Measurements from ENCODE around the gene GPX1. TPM values are rescaled to one million over a fixed set of nuclear protein-coding genes. Genes with fewer than 3 reads are reported as not detected.
"Not testable (repeated sequence)": the region's sequence is repeated elsewhere in the genome, so short reads cannot be mapped to it uniquely, and the experiment has no call there.

GPX1 gene
- total RNA-seq, 1 donor from 2014 or later = 415 TPM

- intact Hi-C loops (cut with DNase I) = no loop called here
- peaks cover 18% of the 10 kb centered on the region for H3K36me3 ChIP-seq
- no peaks in the 10 kb centered on the region for H3K27me3 ChIP-seq
- H3K9me3 ChIP-seq = no peaks in the 10 kb centered on the region
- DNase-seq (no peak), ATAC-seq (no peak)
- H3K27ac ChIP-seq = no peak overlapping the region
- no peak overlapping the region for H3K4me3 ChIP-seq
- no peak for TF ChIP-seq CTCF (IDR thresholded peaks at IDR 0.05)
- H3K4me1 ChIP-seq = peaks cover 41% of the 10 kb centered on the region
These were observed 41.3 kb upstream of the GPX1 start for GRCh38 chr3:49399461-49399860.

DNA sequence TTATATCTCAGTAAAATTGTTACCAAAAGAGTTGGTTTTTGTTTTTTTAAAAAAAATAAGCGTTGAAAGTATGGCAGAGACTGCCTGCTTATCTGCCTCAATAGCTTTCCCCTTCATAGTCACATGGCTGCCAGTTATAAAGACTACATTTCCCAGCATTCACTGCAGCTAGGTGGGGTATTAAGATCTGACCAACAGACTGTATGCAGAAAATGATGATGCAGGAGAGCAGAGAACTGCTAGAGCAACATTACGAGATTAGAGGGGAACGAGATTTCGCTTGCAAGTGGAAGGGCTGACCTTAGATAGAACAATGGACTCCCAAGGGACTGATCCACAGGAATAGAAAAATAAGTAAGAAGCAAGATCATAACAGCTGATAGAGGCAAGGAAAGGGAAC, 39.3 kb upstream of the GPX1 start:
- intact Hi-C loops (cut with DNase I) = no loop called here

GRCh38 chr3:49391310-49391709, 33.2 kb upstream of the GPX1 start:
- Histone ChIP-seq H3K36me3 (peaks cover 16% of the 10 kb centered on the region), H3K4me1 (peaks cover 19% of the 10 kb centered on the region)
- intact Hi-C loops (cut with DNase I); H3K27me3 ChIP-seq; H3K9me3 ChIP-seq; H3K4me3 ChIP-seq; ATAC-seq; H3K27ac ChIP-seq; DNase-seq: not testable (repeated sequence)

More for the DNA sequence above, 39.3 kb upstream of the GPX1 start:
- Histone ChIP-seq H3K36me3 (peaks cover 21% of the 10 kb centered on the region), H3K27me3 (no peaks in the 10 kb centered on the region), H3K9me3 (no peaks in the 10 kb centered on the region), H3K4me1 (peaks cover 35% of the 10 kb centered on the region), H3K4me3 (no peak overlapping the region), H3K27ac (no peak overlapping the region)
- peak; percentile 61 for ATAC-seq
- DNase-seq = no peak
- no peak for TF ChIP-seq CTCF (IDR thresholded peaks at IDR 0.05)

DNA sequence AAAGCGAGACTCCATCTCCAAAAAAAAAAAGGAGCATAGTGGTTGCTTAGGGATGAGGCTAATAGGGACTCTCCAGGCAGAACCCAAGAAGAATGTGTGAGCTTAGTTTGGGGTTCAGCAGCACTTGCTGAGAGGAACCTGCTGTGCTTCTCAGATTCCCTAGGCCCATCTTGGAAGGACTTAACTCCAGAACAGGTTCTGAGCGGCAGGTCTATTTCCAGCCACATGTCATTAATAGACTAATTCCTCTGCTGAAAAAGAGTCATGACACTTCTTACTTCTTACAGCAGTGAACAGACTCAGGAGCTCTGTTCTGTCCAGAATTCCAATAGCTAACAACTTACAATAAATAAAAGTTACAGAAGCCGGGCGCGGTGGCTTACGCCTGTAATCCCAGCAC, 31.1 kb upstream of the GPX1 start:
- intact Hi-C loops (cut with DNase I) = no loop called here
- DNase-seq (no peak), ATAC-seq (no peak)

GRCh38 chr3:49388289-49388820, 30.2 kb upstream of the GPX1 start:
- ATAC-seq (no peak), DNase-seq (no peak)
- TF ChIP-seq CTCF (IDR thresholded peaks at IDR 0.05) = no peak
- Histone ChIP-seq H3K9me3 (no peaks in the 10 kb centered on the region), H3K4me3 (no peak overlapping the region), H3K36me3 (no peaks in the 10 kb centered on the region), H3K4me1 (peaks cover 41% of the 10 kb centered on the region), H3K27me3 (no peaks in the 10 kb centered on the region), H3K27ac (no peak overlapping the region)
- intact Hi-C loops (cut with DNase I) = no loop called here

More for the DNA sequence above, 31.1 kb upstream of the GPX1 start:
- no peak overlapping the region for H3K4me3 ChIP-seq
- no peak overlapping the region for H3K27ac ChIP-seq
- H3K9me3 ChIP-seq = no peaks in the 10 kb centered on the region
- peaks cover 35% of the 10 kb centered on the region for H3K4me1 ChIP-seq
- no peak for TF ChIP-seq CTCF (IDR thresholded peaks at IDR 0.05)
- H3K27me3 ChIP-seq = no peaks in the 10 kb centered on the region
- H3K36me3 ChIP-seq = peaks cover 2% of the 10 kb centered on the region

DNA sequence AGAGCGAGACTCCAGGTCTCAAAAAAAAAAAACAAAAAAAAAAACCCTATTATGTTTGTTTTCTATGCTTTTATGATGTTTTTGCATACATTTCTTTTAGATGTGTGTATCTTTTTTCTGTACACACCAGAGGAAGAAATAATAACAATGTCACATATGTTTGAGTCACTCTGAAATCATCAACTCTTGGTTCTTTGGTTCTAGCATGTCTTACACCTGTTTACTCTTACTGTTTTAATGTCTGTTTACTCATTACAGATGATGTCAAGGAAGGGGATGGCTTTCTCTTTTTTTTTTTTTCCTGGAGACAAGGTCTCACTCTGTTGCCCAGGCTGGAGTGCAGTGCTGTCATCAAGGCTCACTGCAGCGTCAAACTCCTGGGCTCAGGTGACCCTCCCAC, 29.6 kb upstream of the GPX1 start:
- TF ChIP-seq CTCF (IDR thresholded peaks at IDR 0.05) = no peak
- Histone ChIP-seq H3K4me1 (peaks cover 45% of the 10 kb centered on the region), H3K27me3 (no peaks in the 10 kb centered on the region), H3K27ac (no peak overlapping the region), H3K36me3 (no peaks in the 10 kb centered on the region), H3K4me3 (no peak overlapping the region), H3K9me3 (no peaks in the 10 kb centered on the region)
- intact Hi-C loops (cut with DNase I) = no loop called here
- DNase-seq (no peak), ATAC-seq (no peak)

Measured in upper lobe of right lung (tissue), 1 donor.